ELF-1 (cell line): Measurements from ENCODE around the gene NPBWR2.
A peak's percentile ranks its signal among the peaks of the same experiment; 100 is the strongest.

Source experiments
- DNase-seq: peaks from one replicate; pipeline ENCODE4 v3.0.0-alpha.2; 2016; ENCODE audit warnings: low read depth, low spot score

NPBWR2 gene

DNA sequence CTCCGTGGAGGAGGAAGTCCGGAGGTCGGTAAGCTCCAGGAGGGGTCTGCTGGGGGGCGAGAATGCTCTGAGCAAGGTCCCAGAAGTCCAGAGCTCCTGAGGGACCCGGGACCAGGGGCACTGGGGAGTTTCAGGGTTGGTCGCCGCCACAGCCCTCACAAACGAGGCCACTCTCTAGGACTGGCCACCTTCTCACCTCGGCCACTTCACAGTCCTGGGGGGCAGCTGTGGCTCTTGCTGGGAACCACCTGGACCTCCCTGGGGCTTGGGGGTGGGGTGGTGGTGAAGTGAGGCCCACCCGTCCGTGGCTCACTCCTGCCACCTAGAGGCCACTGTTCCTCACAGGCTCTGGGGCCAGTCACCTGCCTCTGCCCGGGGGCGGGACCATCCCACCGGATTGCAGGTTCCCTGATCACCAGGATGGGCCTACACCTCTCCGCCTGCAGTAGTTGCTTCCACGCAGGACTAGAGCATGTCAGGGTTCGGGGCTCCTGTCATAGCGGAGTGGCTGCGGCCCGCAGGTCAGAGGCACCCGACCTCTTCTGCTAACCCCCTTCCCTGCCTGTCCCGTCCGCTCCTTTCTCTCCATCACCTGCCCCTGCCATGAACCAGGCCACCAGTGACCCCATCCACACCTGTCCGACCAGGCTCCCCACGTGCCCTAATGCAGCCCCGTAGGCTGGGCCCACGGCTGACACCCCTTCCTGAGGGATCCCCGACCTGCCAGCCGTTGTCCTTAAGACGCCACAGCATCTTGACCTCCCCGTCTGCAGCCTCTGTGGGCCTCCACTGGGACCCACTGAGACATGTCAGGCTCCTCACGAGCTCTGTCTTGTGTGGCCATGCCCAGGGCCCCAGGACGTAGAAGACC lies 49.5 kb downstream of the NPBWR2 start:
- DNase-seq: peak; percentile 90

DNA sequence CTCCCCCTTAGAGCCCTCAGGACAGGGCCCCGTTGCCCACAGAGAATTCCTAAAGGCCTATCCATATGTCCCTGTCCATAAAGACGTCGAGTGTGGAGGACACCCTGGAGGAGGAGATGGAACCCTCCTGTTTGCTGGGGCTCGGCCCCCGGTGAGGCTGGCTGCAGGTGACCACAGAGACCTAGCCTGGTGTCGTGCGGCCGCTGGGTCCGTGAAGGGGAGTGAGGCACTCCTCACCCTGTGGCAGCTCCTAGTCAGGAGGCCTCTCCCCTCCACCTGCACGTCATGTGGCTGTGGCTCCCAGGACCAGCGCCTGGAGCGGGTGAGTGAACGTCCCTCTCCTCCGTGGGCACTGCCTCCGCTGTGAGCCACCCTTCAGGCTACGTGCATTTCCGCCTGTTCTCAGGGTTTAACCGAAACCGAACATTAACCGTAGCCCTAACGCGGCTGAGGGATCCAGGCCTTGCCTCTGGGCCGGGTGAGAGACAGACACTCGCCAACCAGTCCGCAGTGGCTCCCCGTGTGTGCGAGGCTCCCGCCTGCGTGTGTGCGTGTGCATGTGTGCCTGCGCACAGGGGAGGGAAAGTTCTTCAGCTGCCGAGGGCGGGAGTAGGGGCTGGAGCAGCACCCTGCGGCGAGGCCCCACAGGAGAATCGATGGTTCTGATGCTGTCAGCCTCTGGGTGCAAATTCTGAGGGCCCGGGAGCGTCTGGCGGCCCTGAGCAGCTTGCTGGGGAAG lies 50.3 kb downstream of the NPBWR2 start:
- DNase-seq: no peak

DNA sequence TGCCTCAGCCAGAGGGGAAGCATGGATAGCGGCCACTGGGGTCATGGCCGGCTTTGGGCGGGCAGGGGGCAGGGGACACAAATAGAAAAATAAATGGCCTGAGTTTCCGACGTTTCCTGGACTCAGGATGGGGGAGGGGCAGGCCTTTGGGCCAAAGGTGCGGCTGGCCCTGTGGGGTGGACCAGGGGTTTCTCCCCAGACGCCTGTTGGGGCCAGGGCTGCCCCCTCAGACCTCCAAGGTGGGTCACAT lies 50.8 kb downstream of the NPBWR2 start:
- DNase-seq: no peak

DNA sequence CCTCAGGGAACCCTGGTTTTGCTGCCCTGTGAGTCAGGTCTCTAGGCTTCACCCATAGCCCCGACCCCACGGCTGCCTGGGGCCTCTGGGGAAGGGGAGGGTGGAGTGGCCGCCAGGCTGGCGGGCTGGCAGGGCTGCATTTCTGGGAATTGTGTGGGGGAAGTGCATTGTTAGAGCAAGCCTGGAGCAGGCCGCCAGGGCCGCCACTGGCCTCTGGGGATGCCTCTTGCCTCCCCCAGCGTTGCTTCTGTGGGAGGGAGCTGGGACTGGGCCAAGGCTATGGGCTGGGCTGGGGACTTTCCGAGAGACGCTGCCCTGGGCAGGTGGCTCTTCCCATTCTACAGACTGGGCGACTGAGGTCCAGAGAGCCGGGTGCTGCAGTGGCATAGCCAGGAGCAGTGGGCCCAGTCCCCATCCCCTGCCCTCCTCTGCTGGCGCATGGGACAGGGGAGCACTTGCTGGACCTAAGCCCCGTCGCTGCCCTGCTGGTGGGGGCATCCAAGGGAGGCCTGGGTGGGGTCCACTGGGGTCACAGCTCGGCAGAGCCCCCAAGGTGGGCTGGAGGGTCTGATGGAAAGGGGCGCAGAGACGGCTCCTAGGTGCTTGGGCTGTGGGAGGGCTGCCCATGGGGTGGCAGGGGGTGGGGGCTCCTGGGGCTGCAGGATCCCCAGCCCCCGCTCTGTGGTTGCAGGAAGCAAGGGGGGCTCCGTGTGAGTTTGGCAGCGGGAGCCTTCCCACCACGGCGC lies 51.3 kb downstream of the NPBWR2 start:
- DNase-seq: peak; percentile 83

DNA sequence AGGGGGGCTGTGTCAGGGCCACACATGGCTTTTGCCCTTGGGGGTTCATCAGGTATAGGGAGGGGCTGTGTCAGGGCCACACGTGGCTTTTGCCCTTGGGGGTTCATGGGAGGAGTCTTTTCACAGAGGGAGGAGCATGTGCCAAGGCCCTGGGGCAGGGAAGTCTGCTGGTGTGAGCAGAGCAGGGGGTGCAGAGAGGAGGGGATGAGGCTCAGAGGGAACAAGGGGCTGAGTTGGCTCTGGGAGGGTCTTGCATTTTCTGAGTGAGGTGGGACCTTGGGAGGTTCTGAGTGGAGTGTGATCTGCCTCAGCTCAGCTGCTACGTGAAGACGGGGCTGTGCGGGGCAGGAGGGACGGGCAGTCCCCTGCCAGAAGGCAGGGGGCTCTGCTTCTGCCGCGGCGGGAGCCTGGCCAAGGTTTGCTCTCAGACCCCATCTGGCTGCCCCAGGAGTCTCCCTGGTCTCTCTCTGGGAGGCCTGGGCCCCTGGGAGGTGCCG lies 51.9 kb downstream of the NPBWR2 start:
- DNase-seq: no peak

DNA sequence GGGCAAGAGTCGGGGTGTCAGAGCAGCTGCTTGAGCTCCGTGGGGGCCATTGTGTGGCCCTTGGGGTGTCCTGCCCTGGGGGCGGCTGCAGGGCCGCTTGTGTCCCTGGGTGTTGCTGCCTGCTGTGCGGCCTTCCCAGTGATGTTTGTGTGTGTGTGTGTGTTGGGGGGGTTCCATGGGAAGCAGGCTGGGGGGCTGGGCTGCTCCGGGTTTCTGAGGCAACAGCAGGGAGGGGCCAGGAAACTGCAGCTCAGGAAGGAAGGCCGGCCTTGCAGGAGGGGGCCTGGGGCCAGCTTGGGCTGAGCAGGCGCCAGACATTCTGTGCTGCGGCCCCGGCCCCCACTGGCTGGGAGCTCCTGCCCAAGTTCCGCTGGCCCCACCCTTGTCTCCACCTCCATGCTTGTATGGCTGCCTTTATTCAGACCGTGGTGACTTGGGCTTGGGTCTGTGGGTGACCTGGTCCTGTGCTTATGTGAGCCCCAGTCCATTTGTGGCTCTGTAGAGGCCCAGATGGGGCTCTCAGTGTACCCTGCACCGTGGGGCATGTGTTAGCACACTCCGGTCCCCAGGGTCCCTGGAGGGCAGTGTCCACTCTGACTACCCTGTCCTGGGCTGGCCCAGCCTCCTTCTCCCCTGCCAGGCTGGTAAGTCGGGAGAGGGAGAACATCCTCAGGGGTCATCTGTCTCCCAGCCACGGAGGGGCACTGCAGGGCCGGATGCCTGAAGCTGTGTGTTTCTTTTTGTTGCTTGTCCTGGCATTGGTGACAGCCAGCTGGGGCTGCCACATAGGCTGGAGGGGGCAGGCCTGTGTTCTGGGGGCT lies 53.3 kb downstream of the NPBWR2 start:
- DNase-seq: peak; percentile 86
